ENCODE measurements around the gene RPS16.

RPS16 gene

GRCh38 chr19:39427707-39428106 is 8.0 kb downstream of the RPS16 start:
- H3K9ac ChIP-seq (ENCODE audit: low read depth, low read length), result no peak overlapping the region
- peaks cover 15% of the 10 kb centered on the region for H3K4me1 ChIP-seq (ENCODE audit: control insufficient read depth, insufficient read depth, low read length)
- no peaks in the 10 kb centered on the region for H3K27me3 ChIP-seq (ENCODE audit: control insufficient read depth, insufficient read depth, low read length)
- H3K9me3 ChIP-seq (ENCODE audit: control insufficient read depth, insufficient read depth, low read length), result no peaks in the 10 kb centered on the region
- no peak overlapping the region for H3K4me3 ChIP-seq (ENCODE audit: low read depth, low read length)
- peaks cover 19% of the 10 kb centered on the region for H3K36me3 ChIP-seq (ENCODE audit: control insufficient read depth, insufficient read depth, low read length)

GRCh38 chr19:39426170-39426569 is 9.6 kb downstream of the RPS16 start:
- Histone ChIP-seq H3K4me3 (ENCODE audit: low read depth, low read length) (no peak overlapping the region), H3K36me3 (ENCODE audit: control insufficient read depth, insufficient read depth, low read length) (peaks cover 20% of the 10 kb centered on the region), H3K27me3 (ENCODE audit: control insufficient read depth, insufficient read depth, low read length) (no peaks in the 10 kb centered on the region), H3K9me3 (ENCODE audit: control insufficient read depth, insufficient read depth, low read length) (no peaks in the 10 kb centered on the region), H3K4me1 (ENCODE audit: control insufficient read depth, insufficient read depth, low read length) (peaks cover 15% of the 10 kb centered on the region), H3K9ac (ENCODE audit: low read depth, low read length) (no peak overlapping the region)

GRCh38 chr19:39425744-39426143 is 10.0 kb downstream of the RPS16 start:
- H3K9me3 ChIP-seq (ENCODE audit: control insufficient read depth, insufficient read depth, low read length), result no peaks in the 10 kb centered on the region
- H3K9ac ChIP-seq (ENCODE audit: low read depth, low read length), result no peak overlapping the region
- peaks cover 11% of the 10 kb centered on the region for H3K4me1 ChIP-seq (ENCODE audit: control insufficient read depth, insufficient read depth, low read length)
- no peaks in the 10 kb centered on the region for H3K27me3 ChIP-seq (ENCODE audit: control insufficient read depth, insufficient read depth, low read length)
- H3K4me3 ChIP-seq (ENCODE audit: low read depth, low read length), result no peak overlapping the region
- H3K36me3 ChIP-seq (ENCODE audit: control insufficient read depth, insufficient read depth, low read length), result peaks cover 21% of the 10 kb centered on the region

- Histone ChIP-seq H3K9ac (ENCODE audit: low read depth, low read length) (no peak overlapping the region), H3K4me3 (ENCODE audit: low read depth, low read length) (no peak overlapping the region), H3K36me3 (ENCODE audit: control insufficient read depth, insufficient read depth, low read length) (peaks cover 28% of the 10 kb centered on the region), H3K9me3 (ENCODE audit: control insufficient read depth, insufficient read depth, low read length) (no peaks in the 10 kb centered on the region), H3K27me3 (ENCODE audit: control insufficient read depth, insufficient read depth, low read length) (no peaks in the 10 kb centered on the region), H3K4me1 (ENCODE audit: control insufficient read depth, insufficient read depth, low read length) (peaks cover 10% of the 10 kb centered on the region)
Measured at GRCh38 chr19:39424934-39425333, 10.8 kb downstream of the RPS16 start.

GRCh38 chr19:39423258-39424086 is 12.3 kb downstream of the RPS16 start:
- H3K36me3 ChIP-seq (ENCODE audit: control insufficient read depth, insufficient read depth, low read length), result peaks cover 36% of the 10 kb centered on the region
- H3K4me3 ChIP-seq (ENCODE audit: low read depth, low read length), result no peak overlapping the region
- peaks cover 5% of the 10 kb centered on the region for H3K4me1 ChIP-seq (ENCODE audit: control insufficient read depth, insufficient read depth, low read length)
- no peak overlapping the region for H3K9ac ChIP-seq (ENCODE audit: low read depth, low read length)
- H3K9me3 ChIP-seq (ENCODE audit: control insufficient read depth, insufficient read depth, low read length), result no peaks in the 10 kb centered on the region
- no peaks in the 10 kb centered on the region for H3K27me3 ChIP-seq (ENCODE audit: control insufficient read depth, insufficient read depth, low read length)

- Histone ChIP-seq H3K9ac (ENCODE audit: low read depth, low read length) (no peak overlapping the region), H3K9me3 (ENCODE audit: control insufficient read depth, insufficient read depth, low read length) (no peaks in the 10 kb centered on the region), H3K4me1 (ENCODE audit: control insufficient read depth, insufficient read depth, low read length) (no peaks in the 10 kb centered on the region), H3K4me3 (ENCODE audit: low read depth, low read length) (no peak overlapping the region), H3K36me3 (ENCODE audit: control insufficient read depth, insufficient read depth, low read length) (peaks cover 43% of the 10 kb centered on the region), H3K27me3 (ENCODE audit: control insufficient read depth, insufficient read depth, low read length) (no peaks in the 10 kb centered on the region)
Measured at GRCh38 chr19:39422020-39422419, 13.7 kb downstream of the RPS16 start.

- H3K27me3 ChIP-seq (ENCODE audit: control insufficient read depth, insufficient read depth, low read length), result no peaks in the 10 kb centered on the region
- H3K9me3 ChIP-seq (ENCODE audit: control insufficient read depth, insufficient read depth, low read length), result no peaks in the 10 kb centered on the region
- H3K4me3 ChIP-seq (ENCODE audit: low read depth, low read length), result no peak overlapping the region
- H3K4me1 ChIP-seq (ENCODE audit: control insufficient read depth, insufficient read depth, low read length), result no peaks in the 10 kb centered on the region
- peaks cover 51% of the 10 kb centered on the region for H3K36me3 ChIP-seq (ENCODE audit: control insufficient read depth, insufficient read depth, low read length)
- no peak overlapping the region for H3K9ac ChIP-seq (ENCODE audit: low read depth, low read length)
Measured at GRCh38 chr19:39420769-39421168, 15.0 kb downstream of the RPS16 start.

GRCh38 chr19:39419003-39419402 is 16.7 kb downstream of the RPS16 start:
- no peaks in the 10 kb centered on the region for H3K27me3 ChIP-seq (ENCODE audit: control insufficient read depth, insufficient read depth, low read length)
- H3K9me3 ChIP-seq (ENCODE audit: control insufficient read depth, insufficient read depth, low read length), result no peaks in the 10 kb centered on the region
- no peak overlapping the region for H3K9ac ChIP-seq (ENCODE audit: low read depth, low read length)
- peaks cover 5% of the 10 kb centered on the region for H3K4me1 ChIP-seq (ENCODE audit: control insufficient read depth, insufficient read depth, low read length)
- H3K4me3 ChIP-seq (ENCODE audit: low read depth, low read length), result no peak overlapping the region
- peaks cover 43% of the 10 kb centered on the region for H3K36me3 ChIP-seq (ENCODE audit: control insufficient read depth, insufficient read depth, low read length)

- peaks cover 37% of the 10 kb centered on the region for H3K36me3 ChIP-seq (ENCODE audit: control insufficient read depth, insufficient read depth, low read length)
- H3K4me1 ChIP-seq (ENCODE audit: control insufficient read depth, insufficient read depth, low read length), result peaks cover 5% of the 10 kb centered on the region
- H3K27me3 ChIP-seq (ENCODE audit: control insufficient read depth, insufficient read depth, low read length), result no peaks in the 10 kb centered on the region
- no peak overlapping the region for H3K9ac ChIP-seq (ENCODE audit: low read depth, low read length)
- no peak overlapping the region for H3K4me3 ChIP-seq (ENCODE audit: low read depth, low read length)
- H3K9me3 ChIP-seq (ENCODE audit: control insufficient read depth, insufficient read depth, low read length), result no peaks in the 10 kb centered on the region
Measured at GRCh38 chr19:39417463-39418181, 18.1 kb downstream of the RPS16 start.

GRCh38 chr19:39416152-39417120 is 19.3 kb downstream of the RPS16 start:
- no peak overlapping the region for H3K9ac ChIP-seq (ENCODE audit: low read depth, low read length)
- no peaks in the 10 kb centered on the region for H3K9me3 ChIP-seq (ENCODE audit: control insufficient read depth, insufficient read depth, low read length)
- no peaks in the 10 kb centered on the region for H3K27me3 ChIP-seq (ENCODE audit: control insufficient read depth, insufficient read depth, low read length)
- H3K36me3 ChIP-seq (ENCODE audit: control insufficient read depth, insufficient read depth, low read length), result peaks cover 34% of the 10 kb centered on the region
- peaks cover 7% of the 10 kb centered on the region for H3K4me1 ChIP-seq (ENCODE audit: control insufficient read depth, insufficient read depth, low read length)
- no peak overlapping the region for H3K4me3 ChIP-seq (ENCODE audit: low read depth, low read length)
